Fibroblast of skin of back (primary cell): Measurements from ENCODE around the gene ZMYND10.

ENCODE experiments used
- DNase-seq: peaks from one replicate; pipeline ENCODE4 v3.0.0-alpha.2; 2013

Gene ZMYND10

GRCh38 chr3:50345008-50345407 lies 524 bp downstream of the ZMYND10 start:
- no peak for DNase-seq

- DNase-seq = no peak
Observed at GRCh38 chr3:50342813-50343633, 2.5 kb downstream of the ZMYND10 start.

GRCh38 chr3:50341996-50342650 lies 3.4 kb downstream of the ZMYND10 start:
- no peak for DNase-seq

- DNase-seq = no peak
Observed at GRCh38 chr3:50341537-50341936, 4.0 kb downstream of the ZMYND10 start.

GRCh38 chr3:50340448-50341329 lies 4.8 kb downstream of the ZMYND10 start, which contains the start of gene RASSF1:
RASSF1 (minus strand) TSS chr3:50340836; CDS start chr3:50340805, 31 bp downstream.
- peak; percentile 67 for DNase-seq

GRCh38 chr3:50340147-50340447 lies 5.4 kb downstream of the ZMYND10 start:
- DNase-seq = no peak

- peak; percentile 73 for DNase-seq
Observed at GRCh38 chr3:50339485-50340146, 5.9 kb downstream of the ZMYND10 start.

- no peak for DNase-seq
Observed at GRCh38 chr3:50338965-50339364, 6.6 kb downstream of the ZMYND10 start.

- DNase-seq = peak; percentile 99
Observed at GRCh38 chr3:50337175-50337861, 8.2 kb downstream of the ZMYND10 start.

GRCh38 chr3:50336452-50337174 lies 8.9 kb downstream of the ZMYND10 start:
- peak; percentile 32 for DNase-seq

GRCh38 chr3:50334339-50335075 lies 11.0 kb downstream of the ZMYND10 start:
- DNase-seq = no peak

GRCh38 chr3:50333744-50334328 lies 11.7 kb downstream of the ZMYND10 start:
- DNase-seq = peak; percentile 50

- DNase-seq = no peak
Observed at GRCh38 chr3:50331364-50331907, 14.1 kb downstream of the ZMYND10 start.

- DNase-seq = no peak
Observed at GRCh38 chr3:50330330-50330729, 15.2 kb downstream of the ZMYND10 start.

GRCh38 chr3:50327943-50328691 lies 17.4 kb downstream of the ZMYND10 start, which contains the start of gene TUSC2:
TUSC2 (minus strand) TSS chr3:50328223; CDS start chr3:50328099, 124 bp downstream.
- peak; percentile 96 for DNase-seq

- DNase-seq = no peak
Observed at GRCh38 chr3:50327129-50327528, 18.4 kb downstream of the ZMYND10 start.

GRCh38 chr3:50326182-50326541 lies 19.4 kb downstream of the ZMYND10 start:
- no peak for DNase-seq

GRCh38 chr3:50325497-50326181 lies 19.9 kb downstream of the ZMYND10 start:
- no peak for DNase-seq
